Breast epithelium (tissue), 4 donors: ENCODE results near the gene SDK2. TPM values are rescaled to one million over a fixed set of nuclear protein-coding genes. Genes with fewer than 3 reads are reported as not detected.

Source experiments
- DNase-seq, 2 donors: peaks; one replicate each; pipeline ENCODE4 v3.0.0-alpha.2; 2019; ENCODE audit warnings: low spot score in 2 of 2
- H3K27ac ChIP-seq, 2 donors: fragments of 200-600 bp; sonication (generic) in 1 of 2; one replicate each; pipeline ENCODE4 v1.5.1; 2016 to 2019; ENCODE audit warnings: mild to moderate bottlenecking in 1 of 2
- H3K27me3 ChIP-seq, 2 donors: fragments of 200-600 bp; sonication (generic) in 1 of 2; one replicate each; pipeline versions ENCODE4 v1.5.1 to v1.6.0; 2017 to 2019; ENCODE audit warnings: control low read depth in 1 of 2, mild to moderate bottlenecking in 1 of 2
- H3K36me3 ChIP-seq: fragments of 200-600 bp; one replicate; pipeline ENCODE4 v1.5.1; 2019
- H3K4me1 ChIP-seq, 2 donors: fragments of 200-600 bp; sonication (generic); one replicate each; pipeline ENCODE4 v1.5.1; 2016 to 2019; ENCODE audit warnings: control low read depth in 1 of 2
- H3K4me3 ChIP-seq, 3 donors: fragments of 200-600 bp; sonication (generic); 1 replicate in 2 of 3; 2 replicates in 1 of 3; pipeline ENCODE4 v1.5.1; 2016 to 2019; ENCODE audit warnings: mild to moderate bottlenecking in 3 of 3, moderate library complexity in 2 of 3
- H3K9me3 ChIP-seq, 2 donors: fragments of 200-600 bp; sonication (generic) in 1 of 2; one replicate each; pipeline ENCODE4 v1.5.1; 2016 to 2019; ENCODE audit warnings: control low read depth in 1 of 2
- CTCF ChIP-seq, 3 donors: fragments of 450-650 bp; IDR thresholded peaks; one replicate each; pipeline ENCODE4 v1.5.1; 2016 to 2017; ENCODE audit warnings: antibody characterized with exemption in 3 of 3, mild to moderate bottlenecking in 3 of 3, moderate library complexity in 3 of 3
- POLR2A ChIP-seq: fragments of 450-650 bp; IDR thresholded peaks from one replicate; pipeline ENCODE4 v1.6.1; 2016; ENCODE audit warnings: antibody characterized with exemption, mild to moderate bottlenecking, moderate library complexity
- POLR2AphosphoS5 ChIP-seq, 3 donors: sonication (generic); formaldehyde crosslinking; IDR thresholded peaks; one replicate each; pipeline ENCODE4 v1.6.1; 2017; ENCODE audit warnings: antibody characterized with exemption in 3 of 3
- intact Hi-C: fragments of 100-400 bp; cut with DNase I; formaldehyde crosslinking; loops from one replicate; pipeline ENCODE4 v1.15.1; 2023; ENCODE audit warnings: low total_unique reads
- total RNA-seq, 3 donors: library from RNA; depleted of rRNA; stranded (reverse); fragments of >200 nt; gene quantifications; one replicate each; pipeline ENCODE4 v1.1.0, GENCODE V29; 2016

Gene SDK2
- total RNA-seq, 3 donors from 2014 or later: 0.16 to 2.9 (median 2.6) TPM

DNA sequence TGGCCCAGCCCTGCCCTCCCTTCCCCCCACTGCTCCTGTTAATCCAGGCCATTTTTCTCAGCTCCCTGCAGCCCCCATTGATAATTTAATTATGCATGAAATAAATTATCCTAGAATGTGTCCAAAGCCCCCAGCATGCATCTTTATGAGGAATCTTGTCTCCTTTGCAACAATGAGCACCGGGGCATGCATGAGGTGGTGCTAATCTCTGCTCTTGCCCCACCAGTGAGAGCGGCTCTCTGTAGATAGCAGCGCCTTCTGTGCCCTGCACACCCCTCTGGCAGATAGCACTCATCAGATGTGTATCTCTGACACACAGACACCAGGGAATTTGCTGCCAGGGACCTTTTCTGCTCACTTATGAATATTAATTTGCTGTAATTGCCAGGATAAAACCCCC is 192.2 kb downstream of the SDK2 start:
- H3K4me1 ChIP-seq: no peaks in the 10 kb centered on the region
- DNase-seq: no peak
- no peak overlapping the region for H3K27ac ChIP-seq
- no peak for TF ChIP-seq POLR2AphosphoS5 (IDR thresholded peaks at IDR 0.05)
- no peak for TF ChIP-seq POLR2A
- TF ChIP-seq CTCF (IDR thresholded peaks at IDR 0.05): no peak
- no peaks in the 10 kb centered on the region for H3K36me3 ChIP-seq
- no peak overlapping the region for H3K4me3 ChIP-seq
- peaks cover 0 to 5% of the 10 kb centered on the region in 2 donors for H3K9me3 ChIP-seq
- intact Hi-C loops: no loop called here
- H3K27me3 ChIP-seq: no peaks in the 10 kb centered on the region

DNA sequence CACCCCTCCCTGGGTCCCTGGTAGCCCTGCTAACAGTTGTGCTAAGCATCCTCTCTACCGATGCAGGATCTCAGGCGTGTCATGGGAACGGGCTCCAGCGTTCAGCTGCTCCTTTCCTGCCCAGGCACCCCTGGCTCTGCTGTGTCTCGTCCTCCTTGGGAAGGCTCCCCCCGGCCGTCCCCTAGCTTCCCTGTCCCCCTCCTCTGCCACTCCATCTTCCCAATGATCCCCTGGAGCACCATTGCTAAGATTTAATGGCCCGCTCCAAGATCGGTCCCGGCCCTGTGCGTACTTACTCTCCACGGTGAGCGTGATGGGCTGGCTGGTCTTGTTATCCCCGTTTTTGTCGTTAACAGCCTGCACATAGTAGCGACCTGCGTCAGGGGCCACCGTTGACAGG is 196.9 kb downstream of the SDK2 start:
- DNase-seq: no peak
- Histone ChIP-seq H3K36me3 (no peaks in the 10 kb centered on the region), H3K4me3 (no peak overlapping the region), H3K27me3 (no peaks in the 10 kb centered on the region), H3K4me1 (no peaks in the 10 kb centered on the region), H3K27ac (no peak overlapping the region), H3K9me3 (no peaks in the 10 kb centered on the region)
- intact Hi-C loops: no loop called here
- TF ChIP-seq POLR2A: no peak
- no peak for TF ChIP-seq POLR2AphosphoS5 (IDR thresholded peaks at IDR 0.05)
- TF ChIP-seq CTCF (IDR thresholded peaks at IDR 0.05): no peak

DNA sequence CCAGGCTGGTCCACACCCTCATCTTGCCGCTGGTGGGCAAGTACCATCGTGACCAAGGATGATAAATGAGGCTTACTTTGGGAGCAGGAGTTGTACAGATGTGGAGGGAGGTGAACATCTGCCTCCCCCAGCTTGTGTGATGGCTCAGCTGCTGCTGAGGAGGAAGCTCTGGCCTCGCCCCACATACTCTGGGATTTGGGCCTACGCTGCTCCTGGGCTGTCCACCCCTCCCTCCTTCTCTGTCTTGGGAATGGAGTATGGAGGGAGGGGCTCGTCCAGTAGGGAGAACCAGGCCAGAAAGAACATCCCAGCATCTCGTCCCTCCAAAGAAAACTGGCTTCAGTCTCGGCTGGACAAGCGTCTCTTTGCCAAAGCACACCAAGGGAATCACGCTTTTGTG is 197.6 kb downstream of the SDK2 start:
- TF ChIP-seq POLR2A (no peak), CTCF (IDR thresholded peaks at IDR 0.05) (no peak), POLR2AphosphoS5 (IDR thresholded peaks at IDR 0.05) (no peak)
- H3K4me1 ChIP-seq: no peaks in the 10 kb centered on the region
- intact Hi-C loops: no loop called here
- no peak overlapping the region for H3K4me3 ChIP-seq
- no peaks in the 10 kb centered on the region for H3K27me3 ChIP-seq
- no peaks in the 10 kb centered on the region for H3K36me3 ChIP-seq
- H3K9me3 ChIP-seq: no peaks in the 10 kb centered on the region
- H3K27ac ChIP-seq: no peak overlapping the region
- DNase-seq: no peak

DNA sequence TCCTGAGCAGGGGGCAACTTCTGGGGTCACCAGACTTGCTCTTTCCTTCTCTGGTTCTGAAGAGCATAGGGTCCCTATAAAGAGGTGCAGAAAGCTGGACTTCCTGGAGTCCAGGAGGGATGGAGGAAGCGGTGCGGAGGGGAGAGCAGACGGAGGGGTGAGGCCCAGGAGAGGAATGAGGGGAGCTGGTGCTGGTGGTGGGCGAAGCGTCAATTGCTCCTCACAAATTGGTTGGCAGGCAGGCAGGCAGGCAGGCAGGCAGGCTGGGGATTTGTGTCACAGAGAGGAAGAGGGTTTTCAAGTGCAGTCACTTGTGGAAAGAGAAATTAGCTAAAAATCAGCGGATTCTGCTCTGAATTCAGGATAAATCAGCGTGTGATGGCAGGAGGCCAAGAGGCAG is 198.8 kb downstream of the SDK2 start:
- H3K36me3 ChIP-seq: no peaks in the 10 kb centered on the region
- H3K4me3 ChIP-seq: no peak overlapping the region
- no peak overlapping the region for H3K27ac ChIP-seq
- DNase-seq: no peak
- TF ChIP-seq POLR2AphosphoS5 (IDR thresholded peaks at IDR 0.05) (no peak), POLR2A (no peak), CTCF (IDR thresholded peaks at IDR 0.05) (no peak)
- no peaks in the 10 kb centered on the region for H3K4me1 ChIP-seq
- no peaks in the 10 kb centered on the region for H3K9me3 ChIP-seq
- intact Hi-C loops: no loop called here
- no peaks in the 10 kb centered on the region for H3K27me3 ChIP-seq

DNA sequence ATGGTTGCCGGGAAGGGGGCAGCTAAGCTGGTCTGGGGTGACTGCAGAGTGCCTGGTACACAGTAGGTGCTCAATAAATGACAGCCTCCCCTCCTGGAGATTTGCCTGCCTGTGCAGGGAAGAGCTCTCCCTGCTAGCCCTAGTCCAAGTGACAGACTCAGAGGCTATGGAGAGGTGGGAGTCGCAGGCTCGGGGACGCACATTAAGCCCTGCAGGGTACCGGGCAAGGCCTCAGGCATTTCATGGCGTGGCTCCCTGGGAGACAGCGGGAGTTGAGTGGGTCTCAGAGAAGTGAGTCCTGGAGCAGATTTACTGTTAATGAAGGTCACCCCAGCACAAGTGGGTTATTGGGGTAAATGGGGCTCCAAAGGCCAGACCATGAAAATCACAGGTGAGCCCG is 200.2 kb downstream of the SDK2 start:
- Histone ChIP-seq H3K9me3 (no peaks in the 10 kb centered on the region), H3K36me3 (no peaks in the 10 kb centered on the region), H3K27ac (no peak overlapping the region), H3K27me3 (no peaks in the 10 kb centered on the region), H3K4me3 (no peak overlapping the region), H3K4me1 (no peaks in the 10 kb centered on the region)
- DNase-seq: no peak
- TF ChIP-seq CTCF (IDR thresholded peaks at IDR 0.05): no peak
- TF ChIP-seq POLR2AphosphoS5 (IDR thresholded peaks at IDR 0.05): no peak
- no peak for TF ChIP-seq POLR2A
- intact Hi-C loops: no loop called here
